Esophagus squamous epithelium (tissue), 4 donors: Measurements from ENCODE around the gene KRT10.

Experiments
- CTCF ChIP-seq, 6 experiments: fragments of 450-650 bp in 4 of 6; fragments of 200-600 bp in 2 of 6; sonication (generic) in 2 of 6; IDR thresholded peaks; one replicate each; pipeline ENCODE4 v1.5.1; 2016 to 2019; ENCODE audit warnings: antibody characterized with exemption in 6 of 6, mild to moderate bottlenecking in 4 of 6, moderate library complexity in 4 of 6
- POLR2A ChIP-seq, 4 donors: fragments of 450-650 bp; IDR thresholded peaks; one replicate each; pipeline ENCODE4 v1.6.1; 2017; ENCODE audit warnings: antibody characterized with exemption in 4 of 4, mild to moderate bottlenecking in 4 of 4, moderate library complexity in 3 of 4

GRCh38 chr17:40777459-40777858, 45.0 kb downstream of the KRT10 start:
- TF ChIP-seq CTCF (IDR thresholded peaks at IDR 0.05) (no peak), POLR2A (IDR thresholded peaks at IDR 0.05) (no peak)
